OCI-LY3 (cell line): ENCODE measurements around the gene ARGLU1.

Experiments
- CTCF ChIP-seq: fragments of 200-600, 300-600 bp; sonication (generic); IDR thresholded peaks from 2 replicates; pipeline ENCODE4 v1.5.1; 2014; ENCODE audit warnings: antibody characterized with exemption, low read length, low read depth
- EZH2phosphoT487 ChIP-seq: fragments of 200-600 bp; shearing (Covaris generic); IDR thresholded peaks from 2 replicates; pipeline ENCODE4 v1.6.1; 2018; ENCODE audit warnings: antibody characterized with exemption, mixed run types, low read depth

GRCh38 chr13:106612688-106613087 lies 44.8 kb upstream of the ARGLU1 start:
- TF ChIP-seq CTCF (no peak), EZH2phosphoT487 (no peak)
